ENCODE results near the gene MKRN1. TPM values are rescaled to one million over a fixed set of nuclear protein-coding genes. Genes with fewer than 3 reads are reported as not detected.
"Not testable (repeated sequence)": the region's sequence is repeated elsewhere in the genome, so short reads cannot be mapped to it uniquely, and the experiment has no call there.

MKRN1 gene
- total RNA-seq, 2 donors from 2014 or later: 65.4 to 79.2 TPM

GRCh38 chr7:140448781-140449480, 30.4 kb downstream of the MKRN1 start:
- no peak for ATAC-seq
- intact Hi-C loops (cut with DNase I): no loop called here
- no peak for DNase-seq

DNA sequence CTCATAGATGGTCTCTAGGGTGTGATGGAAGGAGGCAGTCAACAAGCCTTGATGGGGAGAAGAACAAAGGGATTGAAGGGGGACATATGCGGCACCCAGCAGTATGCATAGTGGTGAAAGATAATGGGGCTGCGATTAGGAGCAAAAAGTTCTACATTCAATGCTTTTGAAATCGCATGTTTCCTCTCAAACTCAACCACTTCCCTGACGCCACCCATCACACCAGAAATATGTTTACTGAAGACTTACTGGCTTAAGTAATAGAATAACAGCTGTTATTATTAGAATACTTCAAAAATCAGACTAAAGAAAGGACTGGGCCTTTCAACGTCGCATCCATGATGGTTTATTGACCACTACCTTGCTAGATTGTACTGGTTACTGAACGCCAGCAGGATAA, 31.5 kb downstream of the MKRN1 start:
- intact Hi-C loops (cut with DNase I): no loop called here
- ATAC-seq (no peak), DNase-seq (no peak)

DNA sequence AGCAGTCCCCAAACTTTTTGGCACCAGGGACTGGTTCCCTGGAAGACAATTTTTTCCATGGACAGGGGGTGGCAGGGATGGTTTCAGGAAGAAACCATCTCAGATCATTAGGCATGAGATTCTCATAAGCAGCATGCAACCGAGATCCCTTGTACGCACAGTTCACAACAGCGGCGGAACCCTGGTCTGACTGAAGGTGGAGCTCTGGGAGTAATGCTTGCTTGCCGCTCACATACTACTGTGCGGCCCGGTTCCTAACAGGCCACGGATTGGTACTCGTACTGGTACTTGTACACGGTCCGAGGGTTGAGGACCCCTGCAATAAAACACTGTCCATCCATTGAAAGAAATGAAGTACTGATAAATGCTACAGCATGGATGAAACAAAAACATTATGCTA, 32.8 kb downstream of the MKRN1 start:
- ATAC-seq (no peak), DNase-seq (no peak)
- intact Hi-C loops (cut with DNase I): no loop called here

DNA sequence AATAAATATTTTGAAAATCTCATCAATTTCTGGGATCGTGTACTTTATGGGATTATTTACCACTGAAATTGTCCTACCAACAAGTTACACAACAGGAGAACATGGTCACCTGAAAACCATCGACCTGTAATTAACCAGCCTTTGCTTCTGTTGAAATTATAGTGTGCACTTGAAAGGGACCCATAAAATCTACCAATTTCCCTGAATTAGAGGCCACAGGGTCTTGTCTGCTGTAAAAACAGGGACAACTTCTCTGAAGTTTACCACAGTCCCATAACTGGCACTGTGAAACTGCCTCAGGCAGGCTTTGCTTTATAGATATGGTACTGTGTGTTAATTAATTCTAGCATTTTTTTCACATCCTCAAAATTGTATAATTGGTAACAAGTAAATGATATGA, 37.8 kb downstream of the MKRN1 start:
- intact Hi-C loops (cut with DNase I): no loop called here
- ATAC-seq (no peak), DNase-seq (no peak)

DNA sequence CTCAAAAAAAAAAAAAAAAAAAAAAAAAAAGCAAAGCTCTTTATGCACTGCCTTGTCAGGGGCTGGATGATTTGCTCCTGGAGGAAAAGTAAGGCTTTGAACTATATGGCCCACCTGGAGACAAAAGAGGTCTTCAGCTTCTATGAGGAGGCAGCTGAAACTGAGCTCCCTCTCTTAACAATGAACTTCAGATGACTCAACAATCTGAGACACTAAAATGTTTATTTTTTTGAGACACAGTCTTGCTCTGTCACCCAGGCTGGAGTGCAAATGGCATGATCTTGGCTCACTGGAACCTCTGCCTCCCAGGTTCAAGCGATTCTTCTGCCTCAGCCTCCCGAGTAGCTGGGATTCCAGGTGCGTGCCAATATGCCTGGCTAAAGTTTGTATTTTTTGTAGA, 38.7 kb downstream of the MKRN1 start:
- ATAC-seq: no peak
- DNase-seq: no peak
- intact Hi-C loops (cut with DNase I): no loop called here

GRCh38 chr7:140439359-140439758, 39.9 kb downstream of the MKRN1 start:
- ATAC-seq: no peak
- no peak for DNase-seq
- intact Hi-C loops (cut with DNase I): no loop called here

DNA sequence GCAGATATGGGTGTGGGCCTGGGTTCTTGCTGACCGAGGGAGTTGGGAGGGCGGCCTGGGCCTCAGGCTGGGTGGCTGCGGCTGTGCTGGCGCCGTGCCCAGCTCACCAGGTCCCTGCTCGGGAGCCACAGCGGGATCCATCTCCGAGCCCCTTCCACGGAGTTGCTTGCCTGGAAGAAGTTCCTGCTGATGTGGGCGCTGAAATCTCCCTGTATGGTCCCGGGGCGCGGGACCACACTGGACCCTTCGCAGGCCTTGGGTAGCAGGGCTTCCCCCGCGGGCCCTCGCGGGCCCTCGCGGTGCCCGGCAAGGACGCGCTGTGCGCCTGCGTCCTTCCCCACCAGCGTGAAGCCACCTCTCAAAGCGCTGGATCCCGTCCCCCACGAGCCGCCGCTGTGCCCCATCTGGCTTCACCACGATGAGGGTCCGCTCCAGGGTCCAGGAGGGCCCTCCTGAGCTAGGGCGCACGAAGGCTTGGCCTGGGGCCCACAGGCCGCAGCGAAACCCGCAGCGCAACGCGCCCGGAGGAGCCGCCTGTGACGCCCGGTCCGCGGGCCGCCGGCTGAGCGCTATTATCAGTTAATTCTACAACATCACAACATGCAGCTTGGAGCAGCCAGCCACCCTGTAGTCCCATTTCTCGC, 43.9 kb downstream of the MKRN1 start:
- DNase-seq (no peak), ATAC-seq (peak in 1 of 2 donors; percentile 42)
- intact Hi-C loops (cut with DNase I): no loop called here

DNA sequence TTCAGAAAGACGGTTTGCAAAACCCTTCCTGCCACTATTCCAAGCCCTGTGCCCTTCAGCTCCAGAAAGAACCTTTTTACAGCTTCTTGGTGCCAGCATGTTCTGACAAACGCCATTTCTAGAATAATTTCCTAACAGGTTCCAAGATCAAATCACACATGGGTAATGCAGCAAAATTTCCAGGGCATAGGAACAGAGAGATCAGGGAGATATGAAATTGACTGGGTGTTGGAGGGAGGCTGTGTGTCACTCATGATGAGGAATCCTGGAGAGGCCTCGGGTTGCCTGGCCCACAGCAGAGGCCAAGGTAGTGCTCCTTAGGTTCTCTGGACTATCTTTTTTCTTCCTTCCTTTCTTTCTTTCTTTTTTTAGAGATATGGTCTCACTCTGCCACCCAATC, 45.9 kb downstream of the MKRN1 start:
- ATAC-seq: no peak
- no peak for DNase-seq
- intact Hi-C loops (cut with DNase I): no loop called here

- intact Hi-C loops (cut with DNase I): no loop called here
- ATAC-seq (no peak), DNase-seq (no peak)
Observed at GRCh38 chr7:140426130-140426529, 53.2 kb downstream of the MKRN1 start.

- DNase-seq (peak; percentile 33), ATAC-seq (no peak)
- intact Hi-C loops (cut with DNase I): no loop called here
Observed at GRCh38 chr7:140425718-140426117, 53.6 kb downstream of the MKRN1 start.

- DNase-seq: no peak
- ATAC-seq: no peak
- intact Hi-C loops (cut with DNase I): no loop called here
Observed at GRCh38 chr7:140423501-140423900, 55.8 kb downstream of the MKRN1 start.

GRCh38 chr7:140421521-140421920, 57.8 kb downstream of the MKRN1 start:
- no peak for ATAC-seq
- no peak for DNase-seq
- intact Hi-C loops (cut with DNase I): no loop called here

- DNase-seq: no peak
- ATAC-seq: no peak
- intact Hi-C loops (cut with DNase I): no loop called here
Observed at GRCh38 chr7:140418653-140419052, 60.7 kb downstream of the MKRN1 start.

- ATAC-seq; DNase-seq; intact Hi-C loops (cut with DNase I): not testable (repeated sequence)
Observed at GRCh38 chr7:140418156-140418472, 61.2 kb downstream of the MKRN1 start.

DNA sequence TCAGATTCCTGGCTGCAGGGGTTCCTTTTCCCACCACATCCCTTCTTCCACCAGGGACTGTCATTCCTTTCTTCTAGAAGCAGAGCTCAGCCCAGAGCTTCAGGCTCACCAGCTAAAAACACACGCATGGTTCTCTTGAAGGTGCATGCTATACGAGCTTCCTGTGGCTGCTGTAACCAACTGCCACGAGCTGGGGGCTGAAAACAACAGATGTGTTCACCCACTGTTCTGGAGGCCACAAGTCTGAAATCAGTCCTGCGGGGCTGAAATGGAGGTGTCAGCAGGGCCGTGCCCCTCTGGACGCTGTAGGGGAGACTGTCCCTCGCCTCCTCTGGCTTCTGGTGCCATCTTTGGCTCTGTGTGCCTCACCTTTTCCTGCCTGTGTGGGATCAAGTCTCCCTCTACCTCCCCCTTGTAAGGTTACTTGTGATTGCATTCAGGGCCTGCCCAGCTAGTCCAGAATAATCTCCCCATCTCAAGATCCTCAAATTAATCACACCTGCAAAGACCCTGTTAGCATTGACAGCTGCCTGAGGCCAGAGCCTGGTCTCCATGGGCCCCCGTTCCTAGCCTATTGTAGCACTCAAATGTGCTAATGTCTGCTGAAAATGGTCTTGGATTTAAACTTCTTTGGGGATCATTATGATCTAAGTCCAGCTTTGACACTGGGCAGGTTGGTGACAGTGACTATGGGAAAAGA, 61.7 kb downstream of the MKRN1 start:
- ATAC-seq (no peak), DNase-seq (no peak)
- intact Hi-C loops (cut with DNase I): no loop called here

DNA sequence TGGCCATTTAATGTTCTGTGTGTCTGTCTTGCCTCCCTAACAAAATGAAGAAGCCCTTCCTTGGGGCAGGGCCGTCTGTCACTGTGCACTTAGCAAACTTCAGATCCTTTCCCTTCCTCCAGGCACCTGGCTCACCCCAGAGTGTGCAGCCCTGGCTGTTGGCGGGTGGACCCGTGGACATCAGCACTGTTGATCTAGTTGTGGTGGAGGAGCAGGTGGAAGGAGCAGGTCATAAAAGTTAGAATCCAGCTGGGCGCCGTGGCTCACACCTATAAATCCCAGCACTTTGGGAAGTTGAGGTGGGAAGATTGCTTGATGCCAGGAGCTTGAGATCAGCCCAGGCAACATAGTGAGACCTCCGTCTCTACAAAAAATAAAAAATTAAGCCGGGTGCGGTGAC, 62.7 kb downstream of the MKRN1 start:
- intact Hi-C loops (cut with DNase I): no loop called here
- ATAC-seq: no peak
- DNase-seq: no peak

GRCh38 chr7:140415816-140416215, 63.5 kb downstream of the MKRN1 start:
- intact Hi-C loops (cut with DNase I); ATAC-seq; DNase-seq: not testable (repeated sequence)

DNA sequence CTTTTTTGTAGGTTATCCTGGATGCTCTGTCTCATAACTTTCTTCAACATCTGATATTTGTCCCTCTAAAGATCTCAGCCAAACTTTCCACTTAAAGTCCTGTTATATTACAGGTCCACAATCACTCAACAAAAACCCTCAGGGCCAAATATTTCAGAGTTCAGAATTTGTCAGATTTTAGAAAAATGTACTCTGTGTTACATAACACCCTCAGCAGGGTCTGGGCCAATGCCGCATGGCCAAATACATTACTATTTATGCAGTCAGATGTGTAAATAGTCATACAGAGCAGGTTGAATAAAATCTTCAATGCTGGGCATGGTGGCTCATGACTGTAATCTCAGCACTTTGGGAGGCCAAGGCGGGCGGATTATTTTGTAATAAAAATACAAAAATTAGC, 63.9 kb downstream of the MKRN1 start:
- intact Hi-C loops (cut with DNase I): no loop called here
- DNase-seq (no peak), ATAC-seq (no peak)

DNA sequence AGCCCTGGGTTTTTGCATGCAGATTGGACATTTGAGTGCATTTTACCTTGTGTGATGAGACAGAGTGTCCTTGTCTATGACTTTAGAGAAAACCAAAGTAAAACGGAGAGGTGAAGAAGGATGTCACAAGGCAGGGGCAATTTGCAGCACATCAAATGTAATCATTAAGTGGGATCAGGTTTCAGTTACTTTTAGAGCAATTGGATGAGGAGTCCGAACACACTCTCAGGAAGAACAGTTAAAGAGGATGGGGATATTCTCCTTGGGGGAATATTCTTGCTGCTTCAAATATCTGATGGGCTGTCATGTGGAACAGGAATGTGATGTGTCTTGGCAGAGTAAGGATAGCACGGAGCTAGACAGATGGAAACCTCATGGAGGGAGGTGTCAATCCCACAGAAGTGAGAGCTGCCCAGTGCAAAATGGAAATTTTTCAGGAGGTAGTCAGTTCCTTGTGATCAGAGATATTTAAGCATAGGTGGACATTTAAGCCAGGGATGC, 74.7 kb downstream of the MKRN1 start:
- DNase-seq (no peak), ATAC-seq (no peak)
- intact Hi-C loops (cut with DNase I): no loop called here

- peak; percentile 38 to 52 for ATAC-seq
- no peak for DNase-seq
- intact Hi-C loops (cut with DNase I): no loop called here
Observed at GRCh38 chr7:140403878-140404564, 75.3 kb downstream of the MKRN1 start, which contains the start of gene RAB19. Gene RAB19, plus strand, starts transcription at chr7:140404058. Its CDS starts 3,589 bp downstream, at chr7:140407647.

All from left cardiac atrium (tissue), 4 donors.